GM23338 (cell line): ENCODE measurements around the gene EHD4. TPM values are rescaled to one million over a fixed set of nuclear protein-coding genes. Genes with fewer than 3 reads are reported as not detected.

Source experiments
- ATAC-seq: fragments of 200-7000 bp; cut with Tn5 transposase; 3 replicates; pipeline ENCODE4 v1.9.1; 2020
- DNase-seq: peaks from one replicate; pipeline ENCODE4 v3.0.0-alpha.2; 2015; ENCODE audit warnings: low spot score
- H2AFZ ChIP-seq: fragments of 200-600 bp; sonication (generic); 2 replicates; pipeline ENCODE4 v1.8.0; 2016; ENCODE audit warnings: antibody characterized with exemption, mild to moderate bottlenecking, moderate library complexity
- H3F3A ChIP-seq: fragments of 200-600 bp; sonication (generic); replicated peaks from 2 replicates; pipeline ENCODE4 v1.8.0; 2017; ENCODE audit warnings: antibody characterized with exemption, mixed run types, low read depth
- H3K27ac ChIP-seq: fragments of 200-600 bp; sonication (generic); 2 replicates; pipeline ENCODE4 v1.6.1; 2016; ENCODE audit warnings: low read depth
- H3K27me3 ChIP-seq: fragments of 200-600 bp; sonication (generic); 2 replicates; pipeline ENCODE4 v1.8.0; 2016; ENCODE audit warnings: mild to moderate bottlenecking, mixed run types, moderate library complexity; ENCODE audit not compliant: insufficient read depth
- H3K36me3 ChIP-seq: fragments of 200-600 bp; sonication (generic); 2 replicates; pipeline ENCODE4 v1.8.0; 2016; ENCODE audit warnings: mild to moderate bottlenecking; ENCODE audit not compliant: insufficient read depth
- H3K4me1 ChIP-seq: fragments of 200-600 bp; sonication (generic); 2 replicates; pipeline ENCODE4 v1.8.0; 2016; ENCODE audit warnings: mild to moderate bottlenecking, moderate library complexity; ENCODE audit not compliant: insufficient read depth
- H3K4me2 ChIP-seq: fragments of 200-600 bp; sonication (generic); 2 replicates; pipeline ENCODE4 v1.7.1; 2017; ENCODE audit warnings: mixed run types
- H3K4me3 ChIP-seq: fragments of 200-600 bp; sonication (generic); 2 replicates; pipeline ENCODE4 v1.6.1; 2016; ENCODE audit warnings: mixed run types
- H3K79me2 ChIP-seq: fragments of 200-600 bp; sonication (generic); replicated peaks from 2 replicates; pipeline ENCODE4 v1.8.0; 2017; ENCODE audit warnings: mild to moderate bottlenecking; ENCODE audit not compliant: insufficient read depth
- H3K9me2 ChIP-seq: fragments of 200-600 bp; sonication (generic); 2 replicates; pipeline ENCODE4 v1.8.0; 2017; ENCODE audit not compliant: insufficient read depth
- H4K20me1 ChIP-seq: fragments of 200-600 bp; sonication (generic); replicated peaks from 2 replicates; pipeline ENCODE4 v1.8.0; 2017; ENCODE audit warnings: mild to moderate bottlenecking; ENCODE audit not compliant: insufficient read depth
- H3K27ac Mint-ChIP-seq: 2 replicates; pipeline ENCODE4 v1.8.0; 2020; ENCODE audit warnings: inconsistent platforms, mild to moderate bottlenecking, moderate library complexity, mixed read lengths
- H3K27me3 Mint-ChIP-seq: 3 replicates; pipeline ENCODE4 v1.8.0; 2022; ENCODE audit warnings: low read depth, mild to moderate bottlenecking, moderate library complexity, mixed read lengths, inconsistent platforms; ENCODE audit not compliant: insufficient read depth, poor library complexity
- H3K36me3 Mint-ChIP-seq: 3 replicates; pipeline ENCODE4 v1.8.0; 2021; ENCODE audit warnings: low read depth, mild to moderate bottlenecking, inconsistent platforms, moderate library complexity, mixed read lengths
- H3K4me1 Mint-ChIP-seq: 3 replicates; pipeline ENCODE4 v1.8.0; 2020; ENCODE audit warnings: mild to moderate bottlenecking, inconsistent platforms, mixed read lengths
- H3K4me3 Mint-ChIP-seq: 3 replicates; pipeline ENCODE4 v1.8.0; 2021; ENCODE audit warnings: moderate library complexity, mild to moderate bottlenecking, inconsistent platforms, mixed read lengths
- H3K9me3 Mint-ChIP-seq: 3 replicates; pipeline ENCODE4 v1.8.0; 2020; ENCODE audit warnings: moderate library complexity, mild to moderate bottlenecking, inconsistent platforms, mixed read lengths
- CREB1 ChIP-seq: fragments of 250-450 bp; sonication (Bioruptor Pico); IDR thresholded peaks from 2 replicates; pipeline ENCODE4 v1.5.0; 2020; ENCODE audit warnings: low read depth, mild to moderate bottlenecking, moderate library complexity
- EZH2 ChIP-seq: fragments of 200-600 bp; sonication (generic); IDR thresholded peaks from one replicate; pipeline ENCODE4 v1.8.0; 2017; ENCODE audit warnings: antibody characterized with exemption, mild to moderate bottlenecking, low read depth; ENCODE audit not compliant: unreplicated experiment
- EZH2phosphoT487 ChIP-seq: fragments of 200-600 bp; sonication (generic); IDR thresholded peaks from one replicate; pipeline ENCODE4 v1.8.1; 2018; ENCODE audit warnings: antibody characterized with exemption; ENCODE audit not compliant: unreplicated experiment
- JUNB ChIP-seq: IDR thresholded peaks from one replicate; pipeline ENCODE4 v1.6.1; 2016; ENCODE audit warnings: antibody characterized with exemption; ENCODE audit not compliant: unreplicated experiment
- NANOG ChIP-seq: IDR thresholded peaks from 2 replicates; pipeline ENCODE4 v1.6.1; 2016; ENCODE audit warnings: antibody characterized with exemption, borderline replicate concordance
- POLR2AphosphoS5 ChIP-seq: IDR thresholded peaks from 2 replicates; pipeline ENCODE4 v1.6.1; 2016; ENCODE audit warnings: antibody characterized with exemption, low read depth
- STAT1 ChIP-seq: IDR thresholded peaks from one replicate; pipeline ENCODE4 v1.6.1; 2016; ENCODE audit warnings: antibody characterized with exemption; ENCODE audit not compliant: unreplicated experiment
- ZNF114 ChIP-seq: fragments of 250-450 bp; sonication (Bioruptor Pico); IDR thresholded peaks from 2 replicates; pipeline ENCODE4 v1.5.0; 2020; ENCODE audit warnings: mild to moderate bottlenecking, moderate library complexity
- ZNF331 ChIP-seq: fragments of 250-450 bp; sonication (Bioruptor Pico); IDR thresholded peaks from 2 replicates; pipeline ENCODE4 v1.5.0; 2020; ENCODE audit warnings: low read depth, mild to moderate bottlenecking, moderate library complexity
- polyA plus RNA-seq: library from polyadenylated mRNA; unstranded; fragments of >200 nt; fragmentation: Nextera tagmentation; extraction: Ambion mirVana; gene quantifications from 2 replicates; pipeline ENCODE4 v1.2.1, GENCODE V29; 2016
- total RNA-seq: library from RNA; depleted of rRNA; stranded (reverse); fragments of >200 nt; shearing (Covaris generic); gene quantifications from 2 replicates; pipeline ENCODE4 v1.2.3, GENCODE V29; 2014
- TF ChIP-seq, protein P1 (sequence below): IDR thresholded peaks from one replicate; pipeline ENCODE4 v1.6.1; 2018; ENCODE audit warnings: antibody characterized with exemption; ENCODE audit not compliant: unreplicated experiment
- TF ChIP-seq, protein P2 (sequence below): fragments of 250-450 bp; sonication (Bioruptor Pico); IDR thresholded peaks from 2 replicates; pipeline ENCODE4 v1.5.0; 2020; ENCODE audit warnings: mild to moderate bottlenecking, moderate library complexity
- TF ChIP-seq, protein P3 (sequence below): IDR thresholded peaks from 2 replicates; pipeline ENCODE4 v1.6.1; 2016; ENCODE audit warnings: antibody characterized with exemption
- TF ChIP-seq, protein P4 (sequence below), 2 experiments: fragments of 200-600 bp in 1 of 2; sonication (generic) in 1 of 2; conservative IDR thresholded peaks; 2 replicates each; pipeline versions ENCODE4 v1.5.1 to v1.6.1; 2016 to 2017; ENCODE audit warnings: antibody characterized with exemption in 2 of 2, low read depth in 2 of 2, mild to moderate bottlenecking in 2 of 2, moderate library complexity in 1 of 2

The EHD4 gene
- total and polyA plus RNA-seq, 2 experiments from 2014 or later: 13.0 to 31.0 TPM

GRCh38 chr15:41983221-41983620 is 10.9 kb upstream of the EHD4 start:
- TF ChIP-seq, protein P1, sequence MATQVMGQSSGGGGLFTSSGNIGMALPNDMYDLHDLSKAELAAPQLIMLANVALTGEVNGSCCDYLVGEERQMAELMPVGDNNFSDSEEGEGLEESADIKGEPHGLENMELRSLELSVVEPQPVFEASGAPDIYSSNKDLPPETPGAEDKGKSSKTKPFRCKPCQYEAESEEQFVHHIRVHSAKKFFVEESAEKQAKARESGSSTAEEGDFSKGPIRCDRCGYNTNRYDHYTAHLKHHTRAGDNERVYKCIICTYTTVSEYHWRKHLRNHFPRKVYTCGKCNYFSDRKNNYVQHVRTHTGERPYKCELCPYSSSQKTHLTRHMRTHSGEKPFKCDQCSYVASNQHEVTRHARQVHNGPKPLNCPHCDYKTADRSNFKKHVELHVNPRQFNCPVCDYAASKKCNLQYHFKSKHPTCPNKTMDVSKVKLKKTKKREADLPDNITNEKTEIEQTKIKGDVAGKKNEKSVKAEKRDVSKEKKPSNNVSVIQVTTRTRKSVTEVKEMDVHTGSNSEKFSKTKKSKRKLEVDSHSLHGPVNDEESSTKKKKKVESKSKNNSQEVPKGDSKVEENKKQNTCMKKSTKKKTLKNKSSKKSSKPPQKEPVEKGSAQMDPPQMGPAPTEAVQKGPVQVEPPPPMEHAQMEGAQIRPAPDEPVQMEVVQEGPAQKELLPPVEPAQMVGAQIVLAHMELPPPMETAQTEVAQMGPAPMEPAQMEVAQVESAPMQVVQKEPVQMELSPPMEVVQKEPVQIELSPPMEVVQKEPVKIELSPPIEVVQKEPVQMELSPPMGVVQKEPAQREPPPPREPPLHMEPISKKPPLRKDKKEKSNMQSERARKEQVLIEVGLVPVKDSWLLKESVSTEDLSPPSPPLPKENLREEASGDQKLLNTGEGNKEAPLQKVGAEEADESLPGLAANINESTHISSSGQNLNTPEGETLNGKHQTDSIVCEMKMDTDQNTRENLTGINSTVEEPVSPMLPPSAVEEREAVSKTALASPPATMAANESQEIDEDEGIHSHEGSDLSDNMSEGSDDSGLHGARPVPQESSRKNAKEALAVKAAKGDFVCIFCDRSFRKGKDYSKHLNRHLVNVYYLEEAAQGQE: no peak
- TF ChIP-seq ZNF331 (CRISPR knock-in tag) (no peak), EZH2phosphoT487 (no peak), JUNB (no peak), EZH2 (no peak), CREB1 (CRISPR knock-in tag) (no peak), STAT1 (no peak), NANOG (no peak), ZNF114 (CRISPR knock-in tag) (no peak), POLR2AphosphoS5 (no peak)
- TF ChIP-seq, protein P2, sequence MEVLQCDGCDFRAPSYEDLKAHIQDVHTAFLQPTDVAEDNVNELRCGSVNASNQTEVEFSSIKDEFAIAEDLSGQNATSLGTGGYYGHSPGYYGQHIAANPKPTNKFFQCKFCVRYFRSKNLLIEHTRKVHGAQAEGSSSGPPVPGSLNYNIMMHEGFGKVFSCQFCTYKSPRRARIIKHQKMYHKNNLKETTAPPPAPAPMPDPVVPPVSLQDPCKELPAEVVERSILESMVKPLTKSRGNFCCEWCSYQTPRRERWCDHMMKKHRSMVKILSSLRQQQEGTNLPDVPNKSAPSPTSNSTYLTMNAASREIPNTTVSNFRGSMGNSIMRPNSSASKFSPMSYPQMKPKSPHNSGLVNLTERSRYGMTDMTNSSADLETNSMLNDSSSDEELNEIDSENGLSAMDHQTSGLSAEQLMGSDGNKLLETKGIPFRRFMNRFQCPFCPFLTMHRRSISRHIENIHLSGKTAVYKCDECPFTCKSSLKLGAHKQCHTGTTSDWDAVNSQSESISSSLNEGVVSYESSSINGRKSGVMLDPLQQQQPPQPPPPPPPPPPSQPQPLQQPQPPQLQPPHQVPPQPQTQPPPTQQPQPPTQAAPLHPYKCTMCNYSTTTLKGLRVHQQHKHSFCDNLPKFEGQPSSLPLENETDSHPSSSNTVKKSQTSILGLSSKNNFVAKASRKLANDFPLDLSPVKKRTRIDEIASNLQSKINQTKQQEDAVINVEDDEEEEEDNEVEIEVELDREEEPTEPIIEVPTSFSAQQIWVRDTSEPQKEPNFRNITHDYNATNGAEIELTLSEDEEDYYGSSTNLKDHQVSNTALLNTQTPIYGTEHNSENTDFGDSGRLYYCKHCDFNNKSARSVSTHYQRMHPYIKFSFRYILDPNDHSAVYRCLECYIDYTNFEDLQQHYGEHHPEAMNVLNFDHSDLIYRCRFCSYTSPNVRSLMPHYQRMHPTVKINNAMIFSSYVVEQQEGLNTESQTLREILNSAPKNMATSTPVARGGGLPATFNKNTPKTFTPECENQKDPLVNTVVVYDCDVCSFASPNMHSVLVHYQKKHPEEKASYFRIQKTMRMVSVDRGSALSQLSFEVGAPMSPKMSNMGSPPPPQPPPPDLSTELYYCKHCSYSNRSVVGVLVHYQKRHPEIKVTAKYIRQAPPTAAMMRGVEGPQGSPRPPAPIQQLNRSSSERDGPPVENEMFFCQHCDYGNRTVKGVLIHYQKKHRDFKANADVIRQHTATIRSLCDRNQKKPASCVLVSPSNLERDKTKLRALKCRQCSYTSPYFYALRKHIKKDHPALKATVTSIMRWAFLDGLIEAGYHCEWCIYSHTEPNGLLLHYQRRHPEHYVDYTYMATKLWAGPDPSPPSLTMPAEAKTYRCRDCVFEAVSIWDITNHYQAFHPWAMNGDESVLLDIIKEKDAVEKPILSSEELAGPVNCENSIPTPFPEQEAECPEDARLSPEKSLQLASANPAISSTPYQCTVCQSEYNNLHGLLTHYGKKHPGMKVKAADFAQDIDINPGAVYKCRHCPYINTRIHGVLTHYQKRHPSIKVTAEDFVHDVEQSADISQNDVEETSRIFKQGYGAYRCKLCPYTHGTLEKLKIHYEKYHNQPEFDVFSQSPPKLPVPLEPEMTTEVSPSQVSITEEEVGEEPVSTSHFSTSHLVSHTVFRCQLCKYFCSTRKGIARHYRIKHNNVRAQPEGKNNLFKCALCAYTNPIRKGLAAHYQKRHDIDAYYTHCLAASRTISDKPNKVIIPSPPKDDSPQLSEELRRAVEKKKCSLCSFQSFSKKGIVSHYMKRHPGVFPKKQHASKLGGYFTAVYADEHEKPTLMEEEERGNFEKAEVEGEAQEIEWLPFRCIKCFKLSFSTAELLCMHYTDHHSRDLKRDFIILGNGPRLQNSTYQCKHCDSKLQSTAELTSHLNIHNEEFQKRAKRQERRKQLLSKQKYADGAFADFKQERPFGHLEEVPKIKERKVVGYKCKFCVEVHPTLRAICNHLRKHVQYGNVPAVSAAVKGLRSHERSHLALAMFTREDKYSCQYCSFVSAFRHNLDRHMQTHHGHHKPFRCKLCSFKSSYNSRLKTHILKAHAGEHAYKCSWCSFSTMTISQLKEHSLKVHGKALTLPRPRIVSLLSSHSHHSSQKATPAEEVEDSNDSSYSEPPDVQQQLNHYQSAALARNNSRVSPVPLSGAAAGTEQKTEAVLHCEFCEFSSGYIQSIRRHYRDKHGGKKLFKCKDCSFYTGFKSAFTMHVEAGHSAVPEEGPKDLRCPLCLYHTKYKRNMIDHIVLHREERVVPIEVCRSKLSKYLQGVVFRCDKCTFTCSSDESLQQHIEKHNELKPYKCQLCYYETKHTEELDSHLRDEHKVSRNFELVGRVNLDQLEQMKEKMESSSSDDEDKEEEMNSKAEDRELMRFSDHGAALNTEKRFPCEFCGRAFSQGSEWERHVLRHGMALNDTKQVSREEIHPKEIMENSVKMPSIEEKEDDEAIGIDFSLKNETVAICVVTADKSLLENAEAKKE: no peak
- TF ChIP-seq, protein P3, sequence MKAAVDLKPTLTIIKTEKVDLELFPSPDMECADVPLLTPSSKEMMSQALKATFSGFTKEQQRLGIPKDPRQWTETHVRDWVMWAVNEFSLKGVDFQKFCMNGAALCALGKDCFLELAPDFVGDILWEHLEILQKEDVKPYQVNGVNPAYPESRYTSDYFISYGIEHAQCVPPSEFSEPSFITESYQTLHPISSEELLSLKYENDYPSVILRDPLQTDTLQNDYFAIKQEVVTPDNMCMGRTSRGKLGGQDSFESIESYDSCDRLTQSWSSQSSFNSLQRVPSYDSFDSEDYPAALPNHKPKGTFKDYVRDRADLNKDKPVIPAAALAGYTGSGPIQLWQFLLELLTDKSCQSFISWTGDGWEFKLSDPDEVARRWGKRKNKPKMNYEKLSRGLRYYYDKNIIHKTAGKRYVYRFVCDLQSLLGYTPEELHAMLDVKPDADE: no peak
- TF ChIP-seq, protein P4, sequence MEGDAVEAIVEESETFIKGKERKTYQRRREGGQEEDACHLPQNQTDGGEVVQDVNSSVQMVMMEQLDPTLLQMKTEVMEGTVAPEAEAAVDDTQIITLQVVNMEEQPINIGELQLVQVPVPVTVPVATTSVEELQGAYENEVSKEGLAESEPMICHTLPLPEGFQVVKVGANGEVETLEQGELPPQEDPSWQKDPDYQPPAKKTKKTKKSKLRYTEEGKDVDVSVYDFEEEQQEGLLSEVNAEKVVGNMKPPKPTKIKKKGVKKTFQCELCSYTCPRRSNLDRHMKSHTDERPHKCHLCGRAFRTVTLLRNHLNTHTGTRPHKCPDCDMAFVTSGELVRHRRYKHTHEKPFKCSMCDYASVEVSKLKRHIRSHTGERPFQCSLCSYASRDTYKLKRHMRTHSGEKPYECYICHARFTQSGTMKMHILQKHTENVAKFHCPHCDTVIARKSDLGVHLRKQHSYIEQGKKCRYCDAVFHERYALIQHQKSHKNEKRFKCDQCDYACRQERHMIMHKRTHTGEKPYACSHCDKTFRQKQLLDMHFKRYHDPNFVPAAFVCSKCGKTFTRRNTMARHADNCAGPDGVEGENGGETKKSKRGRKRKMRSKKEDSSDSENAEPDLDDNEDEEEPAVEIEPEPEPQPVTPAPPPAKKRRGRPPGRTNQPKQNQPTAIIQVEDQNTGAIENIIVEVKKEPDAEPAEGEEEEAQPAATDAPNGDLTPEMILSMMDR (conservative IDR thresholded peaks at IDR 0.05; ENCODE audit: low read depth in 2 of 2): no peak
- H3K27ac ChIP-seq: no peak overlapping the region
- H3K4me2 ChIP-seq: no peak overlapping the region
- Mint-ChIP-seq H3K27me3 (peaks cover 10% of the 10 kb centered on the region), H3K27ac (no peak overlapping the region), H3K9me3 (no peaks in the 10 kb centered on the region), H3K36me3 (no peaks in the 10 kb centered on the region), H3K4me3 (no peak overlapping the region), H3K4me1 (peaks cover 19% of the 10 kb centered on the region)
- no peaks in the 10 kb centered on the region for H3K27me3 ChIP-seq
- peak overlapping the region; percentile 28; the same call in 1 of the 2 replicates for H2AFZ ChIP-seq
- no peaks in the 10 kb centered on the region for H3F3A ChIP-seq
- no peaks in the 10 kb centered on the region for H3K9me2 ChIP-seq
- ATAC-seq: peak; percentile 83
- peaks cover 13% of the 10 kb centered on the region for H3K4me1 ChIP-seq
- H3K36me3 ChIP-seq: no peaks in the 10 kb centered on the region
- H3K79me2 ChIP-seq: no peaks in the 10 kb centered on the region
- no peak overlapping the region for H3K4me3 ChIP-seq
- no peaks in the 10 kb centered on the region for H4K20me1 ChIP-seq
- peak; percentile 37 for DNase-seq
